Stimulated activated CD4-positive, alpha-beta T cell treated with anti-CD3 and anti-CD28 coated beads, Interleukin-15, amount 100 ng/mL, for 24 hours (primary cell): ENCODE data around the gene MYL1.

Experiments used
- DNase-seq: peaks from one replicate; pipeline ENCODE4 v3.0.0-alpha.2; 2020

MYL1 gene

DNA sequence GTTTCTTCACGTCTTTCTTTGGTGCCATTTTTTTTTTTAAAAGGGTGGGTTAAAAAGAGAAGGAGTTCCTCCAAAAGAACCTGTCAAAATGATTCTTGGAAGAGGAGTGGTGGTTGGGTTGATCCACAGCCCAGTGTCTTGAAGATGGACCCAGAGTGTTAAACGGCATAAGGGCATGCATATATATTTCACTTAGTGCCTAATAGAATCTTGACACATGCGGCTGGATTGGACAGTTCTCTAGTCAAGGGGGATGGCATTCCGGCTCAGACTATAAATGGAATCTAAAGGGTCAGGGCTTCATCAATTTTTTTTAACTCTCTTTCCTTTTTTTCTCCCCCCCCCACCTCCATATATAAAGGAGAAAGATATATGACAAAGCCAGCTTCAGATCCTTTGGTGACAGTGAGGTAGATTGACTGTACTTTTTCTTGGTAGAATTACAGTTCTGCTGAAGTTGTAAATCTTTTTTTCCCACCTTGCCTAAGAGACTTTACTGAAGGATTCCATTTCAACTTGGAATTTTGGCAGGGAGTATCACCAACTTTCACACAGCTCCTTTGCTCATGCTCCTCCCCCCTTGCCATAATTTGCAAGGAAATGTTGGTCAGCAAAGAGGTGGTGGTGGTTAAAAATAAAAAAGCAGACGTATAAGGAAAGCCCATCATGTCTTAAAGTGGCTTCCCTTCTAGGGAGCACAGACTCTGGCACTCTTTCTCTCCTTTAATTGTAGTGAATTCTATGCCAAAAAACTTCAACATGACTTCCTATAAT lies at the start of gene MYL1:
MYL1 (minus strand) TSS at position 160 of the 774 bp plus-strand sequence; CDS start at position 28, 132 bp downstream.
- DNase-seq = no peak

DNA sequence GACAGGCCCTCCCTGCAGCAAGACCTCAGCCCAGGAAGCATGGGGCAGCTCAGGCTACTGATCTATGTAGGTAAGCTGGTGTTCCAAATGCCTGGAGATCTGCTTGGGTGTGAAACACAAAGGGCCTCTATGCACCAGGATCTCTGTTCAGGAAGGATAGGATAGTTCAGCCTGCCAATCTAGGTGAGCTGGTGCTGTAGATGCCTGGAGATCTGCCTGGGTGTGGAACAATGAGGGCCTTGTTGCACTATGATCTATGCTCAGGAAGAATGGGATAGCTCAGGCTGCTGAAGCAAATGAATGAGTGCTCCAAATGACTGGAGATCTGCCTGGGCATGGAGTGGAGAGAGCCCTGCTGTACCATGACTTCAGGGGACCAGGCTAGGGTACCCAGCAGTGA lies 48.9 kb upstream of the MYL1 start:
- DNase-seq = no peak

DNA sequence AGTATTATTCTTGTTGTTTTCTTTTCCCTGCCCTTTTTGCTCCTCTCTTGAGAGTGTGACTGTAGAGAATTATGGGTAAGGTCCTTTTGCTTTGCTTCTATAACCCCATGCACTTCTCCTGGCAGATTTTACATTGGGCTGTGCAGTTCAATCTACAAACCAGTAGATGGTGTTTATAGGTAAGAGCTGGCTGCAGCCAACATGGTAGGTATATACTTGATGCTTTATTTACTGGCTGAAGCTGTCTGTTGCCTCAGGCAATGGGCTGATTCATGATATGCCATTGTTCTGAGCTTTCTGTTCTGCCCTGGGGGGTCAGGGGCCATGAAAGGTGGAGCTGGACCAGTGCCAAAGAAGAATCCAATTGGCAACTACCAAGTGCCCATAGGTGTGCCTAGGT lies 48.3 kb upstream of the MYL1 start:
- no peak for DNase-seq

DNA sequence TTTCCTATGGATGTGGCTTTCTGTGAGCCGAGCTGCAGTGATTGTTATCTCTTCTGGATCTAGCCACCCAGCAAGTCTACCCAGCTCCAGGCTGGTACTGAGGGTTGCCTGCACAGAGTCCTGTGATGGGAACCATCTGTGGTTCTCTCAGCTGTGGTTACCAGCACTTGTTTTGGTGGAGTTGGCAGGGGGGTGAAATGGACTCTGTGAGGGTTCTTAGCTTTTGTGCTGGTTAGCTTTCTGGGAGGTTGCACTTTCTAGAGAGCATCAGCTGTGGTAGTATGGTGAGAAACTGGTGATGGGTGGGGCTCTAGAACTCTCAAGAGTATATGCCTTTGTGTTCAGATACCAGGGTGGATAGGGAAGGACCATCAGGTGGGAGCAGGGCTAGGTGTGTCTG lies 45.4 kb upstream of the MYL1 start:
- DNase-seq = no peak

DNA sequence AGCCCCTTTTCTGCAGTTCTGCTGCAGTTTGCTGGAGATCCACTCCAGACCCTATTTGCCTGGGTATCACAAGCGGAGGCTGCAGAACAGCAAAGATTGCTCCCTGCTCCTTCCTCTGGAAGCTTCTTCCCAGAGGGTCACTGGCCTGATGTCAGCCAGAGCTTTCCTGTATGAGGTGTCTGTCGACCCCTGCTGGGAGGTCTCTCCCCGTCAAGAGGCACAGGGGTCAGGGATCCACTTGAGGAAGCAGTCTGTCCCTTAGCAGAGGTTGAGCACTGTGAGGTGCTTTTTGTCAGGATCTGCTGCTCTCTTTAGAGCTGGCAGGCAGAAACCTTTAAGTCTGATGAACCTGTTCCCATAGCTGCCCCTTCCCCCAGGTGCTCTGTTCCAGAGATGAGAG lies 42.0 kb upstream of the MYL1 start:
- no peak for DNase-seq

DNA sequence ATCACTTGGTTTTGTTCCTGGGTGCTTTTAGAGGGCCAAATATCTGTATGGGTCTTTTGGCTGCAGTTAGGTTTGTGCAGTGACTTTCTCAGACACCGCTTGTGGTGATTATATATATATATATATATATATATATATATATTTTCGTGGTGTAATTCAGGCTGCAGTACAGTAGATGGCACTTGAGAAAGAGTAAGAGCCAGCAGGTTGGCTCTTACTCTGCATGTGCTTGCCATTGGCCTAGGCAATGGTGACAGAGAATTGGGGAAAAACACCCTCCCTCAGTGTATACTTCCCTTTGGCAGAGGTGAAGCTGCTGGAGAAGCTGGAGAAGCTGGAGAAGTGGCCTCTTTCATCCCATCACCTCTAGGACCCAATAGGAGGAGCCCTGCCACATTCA lies 22.2 kb upstream of the MYL1 start:
- DNase-seq = no peak

DNA sequence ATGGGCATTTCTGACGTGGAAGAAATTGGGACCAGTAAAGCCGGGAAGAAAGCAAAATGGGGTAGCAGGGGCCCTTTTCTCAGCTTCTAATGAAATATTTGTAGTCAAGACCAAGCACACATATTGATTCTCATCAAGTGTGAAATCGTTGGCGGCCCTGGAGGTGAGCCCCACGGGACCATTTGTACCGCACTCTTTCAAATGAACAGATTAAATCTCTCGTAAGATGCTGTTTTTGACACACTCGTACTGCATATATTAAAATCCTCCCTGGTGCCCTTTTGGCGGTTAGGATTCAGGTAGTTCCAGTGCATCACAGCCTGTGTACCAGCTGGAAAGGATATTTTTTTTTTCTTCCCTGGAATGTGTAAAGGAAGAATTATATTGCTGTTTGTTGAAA lies 9.9 kb upstream of the MYL1 start:
- no peak for DNase-seq

DNA sequence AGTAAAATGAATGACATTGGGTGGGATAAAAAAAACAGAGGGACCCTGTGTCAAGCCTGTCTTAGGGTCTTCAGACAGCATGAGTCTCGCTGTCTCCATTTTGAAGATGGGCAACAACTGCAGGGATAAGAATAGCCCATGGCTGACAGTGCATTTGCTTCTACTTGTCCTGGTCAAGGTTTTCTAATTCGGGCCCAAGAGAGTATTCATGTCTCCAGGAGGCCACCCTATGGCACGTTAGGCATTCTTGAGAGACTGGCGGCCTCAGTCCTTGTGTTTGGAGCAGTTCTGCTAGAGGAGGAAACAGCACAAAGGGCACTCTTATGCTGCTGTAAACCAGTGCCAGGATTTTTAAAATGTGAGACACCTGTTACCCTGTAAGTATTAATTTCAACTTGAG lies 9.5 kb upstream of the MYL1 start:
- DNase-seq = no peak

DNA sequence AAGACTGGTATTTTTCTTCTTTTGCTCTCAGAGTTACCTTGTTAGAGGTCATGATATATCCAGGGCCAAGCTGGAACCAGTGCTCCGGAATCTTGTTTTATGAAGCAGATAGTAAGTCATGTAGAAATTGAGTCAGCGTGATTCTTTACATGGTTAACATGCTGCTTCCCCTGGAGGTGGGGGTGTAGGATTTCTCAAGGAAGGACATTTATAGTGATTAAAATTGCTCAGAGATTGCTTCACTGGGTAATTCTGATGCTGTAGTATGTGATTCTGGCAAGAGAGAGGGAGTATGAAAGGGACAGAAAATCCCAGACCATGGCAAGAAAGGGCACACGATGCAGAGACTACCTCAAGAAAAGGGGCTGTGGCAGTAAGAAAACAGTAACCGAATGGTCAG lies 8.0 kb upstream of the MYL1 start:
- DNase-seq = no peak

DNA sequence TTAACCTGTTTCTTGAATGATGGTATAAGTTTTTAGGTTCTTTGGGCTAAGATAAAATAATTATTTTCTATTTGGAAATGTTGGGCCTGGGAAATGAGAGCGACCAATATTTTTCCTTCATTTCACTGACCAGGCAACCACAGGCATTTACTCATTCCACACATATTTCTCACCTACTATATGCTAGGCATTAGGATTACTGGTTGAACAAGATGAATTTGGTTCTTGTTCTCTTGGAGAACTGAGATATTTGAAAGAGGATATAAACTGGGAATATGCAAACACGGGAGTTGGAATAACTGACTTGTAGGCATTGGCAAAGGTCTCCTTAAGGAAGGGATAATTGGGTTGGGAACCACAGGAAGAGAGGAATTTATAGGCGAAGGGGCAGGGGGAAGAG lies 3.9 kb upstream of the MYL1 start:
- DNase-seq = no peak

DNA sequence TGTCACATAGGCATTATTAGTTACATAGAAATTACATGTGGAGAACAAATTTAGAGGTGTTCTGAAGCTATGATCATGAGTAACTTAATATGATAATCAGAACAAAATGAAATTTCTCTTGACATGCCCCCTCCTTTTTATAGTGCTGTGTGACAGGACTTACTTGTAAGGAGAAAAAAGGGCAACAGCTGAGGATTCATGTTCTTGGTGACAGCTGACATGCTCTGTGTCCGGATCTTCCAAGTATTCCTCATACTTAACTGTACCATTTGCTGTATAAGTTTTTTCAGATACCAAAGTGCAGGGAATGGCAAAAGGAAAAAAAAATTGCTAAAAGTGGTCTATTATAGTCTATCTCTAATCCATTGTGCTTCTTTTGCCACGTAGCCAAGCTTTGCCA lies 3.5 kb upstream of the MYL1 start:
- no peak for DNase-seq

DNA sequence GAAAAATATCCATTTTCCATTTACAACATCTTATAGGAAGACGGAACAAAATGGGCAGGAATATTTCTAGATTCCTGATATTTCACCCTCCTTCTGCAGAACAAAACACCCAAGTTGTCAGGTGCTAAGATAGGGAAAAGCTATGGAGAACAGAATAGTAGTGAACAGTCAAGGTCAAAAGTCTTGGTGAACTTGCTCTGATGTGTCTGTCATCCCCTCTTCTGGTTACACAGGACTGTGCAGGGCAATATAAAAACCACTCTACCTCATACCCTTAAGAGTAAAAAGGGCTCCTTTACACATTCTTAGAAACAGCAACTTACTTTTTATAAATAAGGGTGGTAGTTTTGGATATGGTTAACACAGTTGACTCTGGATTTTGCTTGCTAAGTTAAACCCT lies 4.4 kb downstream of the MYL1 start:
- no peak for DNase-seq

DNA sequence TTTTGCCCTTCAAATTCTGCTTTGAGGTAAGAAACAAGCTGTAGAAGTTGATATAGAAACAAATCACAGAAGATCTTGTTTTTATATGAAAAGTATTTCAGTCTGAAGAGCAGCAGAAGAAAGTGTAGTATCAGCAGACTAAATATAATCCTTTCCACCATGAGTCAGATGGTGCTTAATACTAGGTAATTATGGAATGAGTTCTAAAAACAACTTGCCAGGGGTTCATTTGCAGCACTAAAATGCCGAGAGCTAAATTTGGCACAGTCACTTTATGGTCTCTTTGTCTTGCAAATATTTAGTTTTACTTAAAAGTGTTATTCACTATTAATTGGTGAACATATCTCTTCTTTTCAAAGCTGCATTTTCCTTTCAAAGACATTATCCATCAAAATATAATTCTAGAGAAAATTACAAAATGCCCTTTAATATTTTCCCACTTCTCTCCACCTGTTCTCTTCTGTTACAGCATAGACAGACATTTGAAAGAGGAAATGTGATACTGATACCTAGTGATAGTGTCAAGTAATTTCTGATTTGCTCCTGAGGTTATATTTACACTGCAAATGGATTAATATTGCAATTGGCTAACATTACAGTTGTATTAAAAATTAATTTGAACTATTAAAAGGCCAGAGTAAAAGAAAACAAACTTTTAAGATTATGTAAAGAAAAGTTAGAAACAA lies 5.3 kb downstream of the MYL1 start:
- DNase-seq = no peak

DNA sequence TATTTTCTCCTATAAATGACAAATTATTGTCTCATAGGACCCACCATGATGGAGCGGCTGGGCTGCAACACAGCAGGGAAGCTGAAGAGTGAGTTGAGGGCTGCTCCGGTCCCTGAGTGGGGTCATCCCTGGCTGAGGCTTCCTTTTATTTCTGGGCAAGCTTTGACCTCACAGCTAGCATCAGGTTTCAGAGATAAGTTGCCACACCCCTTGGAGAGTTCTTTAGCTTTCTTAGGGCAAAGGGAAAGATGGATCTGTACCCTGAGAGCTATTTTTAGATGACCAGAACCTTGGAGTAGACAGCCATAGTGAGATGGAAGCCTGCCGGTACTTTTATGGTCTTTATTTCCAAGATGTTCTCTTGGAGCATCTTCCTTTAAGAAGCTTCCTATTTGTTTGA lies 11.5 kb downstream of the MYL1 start:
- DNase-seq = no peak

DNA sequence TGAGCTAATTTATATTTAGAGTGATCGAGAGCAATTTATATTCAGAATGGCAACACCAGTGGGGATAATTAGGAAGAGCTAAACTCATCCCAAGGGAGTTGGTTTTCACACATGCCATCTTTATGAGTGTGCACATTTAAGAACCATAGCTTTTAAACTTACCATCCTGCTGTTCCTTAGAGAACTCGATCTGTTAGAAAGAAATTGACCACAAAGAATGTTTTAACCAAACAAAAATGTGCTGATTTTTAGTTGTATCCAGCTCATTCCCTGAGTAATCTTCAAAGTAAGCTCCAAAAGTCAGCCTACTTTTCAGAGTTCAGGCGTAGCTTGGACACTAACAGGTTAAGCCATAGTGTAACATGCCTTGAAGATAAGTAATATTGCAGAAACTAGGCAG lies 12.6 kb downstream of the MYL1 start:
- DNase-seq = no peak

DNA sequence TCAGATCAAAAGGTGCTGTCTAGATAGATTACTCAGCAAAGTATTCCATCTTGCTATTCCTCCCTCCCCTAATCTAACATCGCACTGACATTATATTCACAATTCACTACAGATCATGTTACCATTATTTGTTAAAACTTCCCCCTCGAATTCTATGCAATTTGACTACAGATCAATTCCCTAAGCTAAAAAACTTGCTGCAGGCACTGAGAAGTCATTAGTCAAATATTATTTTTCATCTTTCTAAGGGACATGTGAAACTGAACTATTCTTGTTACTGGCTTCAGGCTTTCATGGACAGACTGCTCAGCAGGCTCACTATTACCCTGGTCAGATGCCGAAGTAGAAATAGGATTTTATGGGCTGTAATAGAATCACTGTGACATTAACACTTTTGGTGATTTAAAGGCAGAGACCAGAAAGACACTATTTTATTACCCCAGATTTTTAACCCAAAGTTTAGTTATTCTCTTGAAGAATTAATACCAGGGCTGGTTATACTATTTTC lies 15.1 kb downstream of the MYL1 start:
- no peak for DNase-seq

DNA sequence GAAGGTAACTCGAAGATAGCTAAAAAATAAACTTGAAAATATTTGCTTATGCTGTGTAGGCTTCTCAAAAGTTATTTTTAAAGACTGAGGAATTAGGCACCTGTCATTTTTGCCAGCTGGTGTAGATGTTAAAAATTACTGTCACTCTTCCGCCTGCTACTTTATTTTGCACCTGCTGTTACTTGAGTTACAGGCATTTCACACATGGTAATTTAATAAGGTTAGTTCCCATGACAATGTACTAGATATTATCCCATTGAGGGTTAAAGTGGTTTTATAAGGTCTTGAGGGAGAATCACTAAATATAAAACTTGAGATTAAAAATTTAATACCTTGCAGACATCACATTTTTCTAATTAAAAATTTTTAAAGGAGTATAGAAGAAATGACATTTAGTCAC lies 26.6 kb downstream of the MYL1 start:
- no peak for DNase-seq

DNA sequence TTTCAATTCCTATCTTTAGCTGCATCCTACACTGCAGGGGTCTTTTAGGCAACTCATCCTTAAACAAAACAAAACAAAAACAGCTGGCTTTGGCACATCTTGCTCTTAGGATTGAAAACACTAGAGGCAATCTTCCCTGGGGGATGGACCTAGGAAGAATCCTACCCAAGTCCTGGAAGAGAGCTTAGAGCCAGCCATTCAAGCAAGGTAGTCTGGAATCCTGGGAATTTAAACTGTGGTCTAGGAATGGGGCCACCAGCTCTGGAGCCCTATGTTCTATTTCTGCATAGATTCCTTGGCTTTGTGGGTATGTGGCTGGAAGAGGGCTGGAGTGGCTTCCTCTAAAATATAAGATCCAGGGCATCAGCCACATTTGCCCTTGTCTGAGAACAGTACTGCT lies 27.7 kb downstream of the MYL1 start:
- DNase-seq = no peak

DNA sequence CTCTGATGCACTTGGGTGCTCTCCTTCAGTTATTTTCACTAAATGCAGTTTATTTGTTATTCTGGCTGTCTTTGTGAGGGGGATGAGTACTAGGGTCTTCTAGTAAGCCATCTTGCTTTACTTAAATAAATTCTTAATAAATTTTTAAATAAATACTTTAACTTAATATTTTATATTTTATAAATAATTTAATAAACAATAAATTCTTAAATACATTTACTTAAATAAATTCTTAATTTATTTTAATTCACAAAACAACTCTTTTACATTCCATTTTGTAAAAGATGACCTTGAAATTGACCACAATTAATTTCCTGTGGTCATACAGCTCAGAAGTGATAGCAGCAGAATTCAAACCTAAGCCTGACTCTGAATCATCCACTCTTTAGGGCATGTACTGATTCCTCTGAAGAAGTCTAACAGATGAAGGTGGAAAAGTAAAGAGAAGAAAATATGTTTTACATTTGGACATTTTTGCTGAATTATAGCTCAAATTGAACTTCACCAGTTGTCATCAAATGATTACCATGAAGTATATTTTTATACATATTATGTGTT lies 28.8 kb downstream of the MYL1 start:
- no peak for DNase-seq

DNA sequence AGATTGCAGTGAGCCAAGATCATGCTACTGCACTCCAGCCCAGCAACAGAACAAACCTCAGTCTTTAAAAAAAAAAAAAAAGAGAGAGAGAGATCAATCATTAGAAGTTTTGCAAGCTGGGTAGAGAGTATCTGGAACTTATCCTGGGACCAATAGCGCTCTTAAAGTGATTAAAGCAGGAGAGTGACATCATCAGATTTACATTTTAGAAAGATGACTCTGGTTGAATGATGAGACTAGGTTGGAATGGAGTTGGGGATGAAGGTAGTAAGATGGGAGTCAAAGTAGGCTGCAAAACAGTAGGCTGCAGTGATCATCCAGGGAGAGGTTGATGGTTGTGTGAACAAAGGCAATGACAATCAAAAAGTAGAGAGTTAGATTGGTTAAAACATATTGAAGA lies 37.8 kb downstream of the MYL1 start:
- DNase-seq = no peak

DNA sequence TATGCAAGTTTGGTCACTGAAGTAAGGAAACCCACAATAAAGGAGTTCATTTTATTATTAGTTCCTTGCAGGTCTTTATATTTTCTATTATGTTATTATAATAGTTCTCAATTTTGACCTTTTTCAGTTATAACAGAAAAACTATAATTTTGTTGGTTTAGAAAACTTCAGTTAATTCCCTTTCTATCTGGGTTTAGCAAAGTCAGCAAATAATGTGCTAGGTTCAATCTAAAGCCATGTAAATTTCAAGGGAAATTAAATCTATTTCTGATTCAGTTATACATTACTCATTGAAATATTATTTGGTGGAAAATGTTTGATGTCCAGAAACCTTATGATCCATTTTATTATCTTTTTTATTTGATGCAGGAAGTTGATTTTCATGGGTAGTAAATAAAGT lies 43.7 kb downstream of the MYL1 start:
- no peak for DNase-seq

DNA sequence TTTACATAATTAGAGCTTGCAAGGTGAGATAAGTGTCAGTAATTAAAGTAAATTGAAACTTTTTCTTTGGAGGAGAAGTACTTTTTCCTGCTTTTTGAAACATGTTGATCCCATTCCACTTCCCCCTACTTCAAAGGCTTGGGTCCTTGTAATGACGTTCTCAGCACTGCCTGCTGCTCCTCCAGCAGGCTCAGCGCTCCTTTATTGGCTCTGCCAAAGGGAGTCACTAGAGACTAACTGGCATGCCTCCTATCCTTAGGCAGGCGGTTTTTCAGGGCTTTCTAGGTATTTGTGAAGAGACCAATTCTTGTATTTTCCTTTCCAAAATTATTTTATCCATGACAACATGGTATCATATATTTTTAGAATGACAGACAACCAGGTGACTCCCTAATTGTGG lies 45.8 kb downstream of the MYL1 start:
- no peak for DNase-seq

DNA sequence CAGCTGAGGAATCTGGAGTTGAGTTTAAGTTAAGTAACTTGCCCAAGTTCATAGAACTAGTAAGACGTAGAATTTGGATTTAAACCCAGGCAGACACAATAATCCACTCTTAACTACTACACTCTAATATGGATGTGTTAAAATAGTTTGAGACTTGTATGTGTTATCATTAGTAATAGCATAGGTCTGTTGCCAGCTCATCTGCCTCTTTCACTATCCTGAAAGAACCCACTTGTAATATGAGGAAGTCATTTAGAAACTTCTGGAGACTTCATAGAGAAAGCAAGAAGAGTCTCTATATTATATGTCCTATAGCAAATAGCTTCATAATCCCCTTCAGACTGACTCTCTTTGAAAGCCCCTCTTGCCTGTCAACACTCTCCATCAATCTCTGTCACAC lies 46.7 kb downstream of the MYL1 start:
- DNase-seq = no peak

DNA sequence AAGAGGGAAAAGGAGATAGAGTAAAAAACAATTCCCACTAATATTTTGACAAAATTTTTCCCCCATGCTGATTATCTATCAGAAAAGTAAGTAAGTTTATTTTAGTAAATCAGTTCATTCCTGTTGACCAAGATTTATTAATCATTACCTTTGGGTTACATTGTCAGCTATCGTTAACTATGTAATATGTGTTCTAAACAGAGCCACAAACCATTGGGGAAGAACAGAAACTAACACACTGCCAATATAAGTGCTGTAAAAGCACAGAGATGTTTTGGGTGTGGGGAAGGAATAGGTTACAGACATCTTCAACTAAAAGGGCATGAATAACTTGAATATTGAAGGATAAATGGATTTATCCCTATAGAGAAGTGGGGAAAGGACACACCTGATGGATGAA lies 47.3 kb downstream of the MYL1 start:
- no peak for DNase-seq
